Stimulated activated CD8-positive, alpha-beta memory T cell treated with anti-CD3 and anti-CD28 coated beads, Interleukin-4, amount 100 ng/mL, for 4 hours (primary cell): Measurements from ENCODE around the gene NTM.
"Not testable (repeated sequence)": the region's sequence is repeated elsewhere in the genome, so short reads cannot be mapped to it uniquely, and the experiment has no call there.

Experiments
- DNase-seq, 2 donors: peaks; one replicate each; pipeline ENCODE4 v3.0.0-alpha.2; 2020; ENCODE audit warnings: low read depth in 2 of 2, low spot score in 1 of 2

The NTM gene

DNA sequence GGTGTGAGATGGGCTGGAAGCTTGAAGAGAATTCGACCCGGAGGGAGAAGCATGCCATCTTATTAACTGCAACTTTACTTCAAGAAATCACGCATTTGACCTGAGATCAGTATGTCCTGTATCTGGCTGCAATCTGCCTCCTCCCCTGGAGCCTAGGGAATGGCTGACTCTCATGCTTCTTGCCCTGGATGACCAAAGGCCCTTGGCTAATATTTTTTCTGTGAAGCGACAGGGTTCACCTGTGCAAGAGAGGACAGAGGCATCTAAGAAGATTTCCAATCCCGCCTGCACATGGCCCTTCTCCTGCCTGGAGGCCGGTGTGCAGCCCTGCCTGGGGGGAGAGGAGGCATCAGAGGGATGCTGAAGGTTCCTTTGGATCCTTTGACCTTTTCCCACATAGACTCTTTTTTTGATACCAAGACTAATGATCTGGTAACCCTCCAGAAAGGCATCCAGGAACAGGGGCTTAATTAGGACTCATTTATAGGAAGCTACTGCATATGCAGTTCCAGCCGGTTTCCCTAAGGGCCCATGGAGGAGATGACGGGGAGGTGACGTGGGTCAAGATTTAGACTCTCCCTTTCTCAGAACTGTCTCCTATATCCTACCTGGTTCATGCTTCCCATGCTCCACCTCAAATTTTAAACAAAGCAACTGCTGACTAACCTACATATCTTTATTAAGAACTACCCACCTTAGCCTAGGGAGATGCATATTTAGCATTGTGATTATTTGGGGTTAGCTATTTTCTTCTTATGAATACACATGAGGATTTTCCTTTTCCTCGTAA, 50.8 kb downstream of the NTM start:
- no peak for DNase-seq

GRCh38 chr11:131422029-131422428, 51.6 kb downstream of the NTM start:
- no peak for DNase-seq

DNA sequence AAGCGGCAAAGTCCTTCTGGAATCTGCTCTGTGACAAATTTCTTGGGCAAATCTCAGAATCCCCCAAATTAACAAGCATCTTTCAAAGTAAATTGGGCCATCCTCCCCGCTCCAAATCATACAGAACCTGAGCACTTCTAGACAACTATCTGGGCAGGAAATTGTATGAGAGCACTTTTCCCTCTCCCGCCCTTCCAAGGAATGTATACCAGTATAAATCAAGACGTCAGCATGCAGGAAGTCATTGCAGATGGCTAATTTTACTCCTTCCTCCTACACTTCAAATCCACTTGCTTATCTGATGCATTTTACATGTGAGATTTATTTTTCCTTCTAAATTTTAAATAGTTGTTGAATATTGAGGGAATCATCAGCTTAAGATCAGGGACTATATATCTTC, 52.1 kb downstream of the NTM start:
- DNase-seq: no peak

GRCh38 chr11:131423688-131424087, 53.3 kb downstream of the NTM start:
- no peak for DNase-seq

- DNase-seq: not testable (repeated sequence)
Measured at GRCh38 chr11:131424257-131424876, 54.0 kb downstream of the NTM start.

- DNase-seq: no peak
Measured at GRCh38 chr11:131425285-131425684, 54.9 kb downstream of the NTM start.

GRCh38 chr11:131428853-131429252, 58.4 kb downstream of the NTM start:
- no peak for DNase-seq

GRCh38 chr11:131430473-131431208, 60.2 kb downstream of the NTM start:
- no peak for DNase-seq

DNA sequence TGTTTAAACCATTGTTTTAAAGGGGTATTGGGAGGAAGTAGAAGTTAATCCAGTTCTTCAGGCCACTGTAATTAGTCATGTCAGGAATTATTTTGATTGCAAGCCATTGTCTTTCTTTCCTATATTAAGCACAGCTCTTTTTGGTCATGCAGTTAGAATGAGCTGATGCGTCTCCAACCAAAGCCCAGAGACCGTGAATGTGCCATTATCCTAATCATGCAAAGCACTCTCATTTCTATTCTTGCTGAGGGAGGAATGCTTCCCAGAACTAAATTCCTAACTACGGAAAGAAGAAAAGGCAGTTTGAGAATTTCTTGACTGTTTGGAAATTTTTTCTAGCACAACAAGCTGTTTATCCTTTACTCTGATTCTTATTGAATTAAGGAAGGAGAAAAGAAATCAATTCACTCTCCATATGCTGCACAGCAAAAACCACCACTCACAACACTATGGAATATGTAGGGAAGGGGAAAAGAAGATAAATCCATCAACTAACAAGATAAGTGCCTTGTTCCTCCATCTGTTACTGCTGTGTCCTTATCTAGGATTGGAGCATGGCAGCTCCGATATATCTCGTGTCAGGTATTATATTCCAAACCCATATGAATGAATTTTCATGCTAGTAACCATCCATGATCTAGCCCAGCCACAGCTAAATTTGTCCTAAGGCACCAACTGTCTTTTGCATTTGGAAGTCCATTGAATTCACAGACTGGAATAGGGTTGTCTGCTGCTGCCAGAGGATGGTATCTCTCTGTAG, 70.8 kb downstream of the NTM start:
- DNase-seq: no peak

DNA sequence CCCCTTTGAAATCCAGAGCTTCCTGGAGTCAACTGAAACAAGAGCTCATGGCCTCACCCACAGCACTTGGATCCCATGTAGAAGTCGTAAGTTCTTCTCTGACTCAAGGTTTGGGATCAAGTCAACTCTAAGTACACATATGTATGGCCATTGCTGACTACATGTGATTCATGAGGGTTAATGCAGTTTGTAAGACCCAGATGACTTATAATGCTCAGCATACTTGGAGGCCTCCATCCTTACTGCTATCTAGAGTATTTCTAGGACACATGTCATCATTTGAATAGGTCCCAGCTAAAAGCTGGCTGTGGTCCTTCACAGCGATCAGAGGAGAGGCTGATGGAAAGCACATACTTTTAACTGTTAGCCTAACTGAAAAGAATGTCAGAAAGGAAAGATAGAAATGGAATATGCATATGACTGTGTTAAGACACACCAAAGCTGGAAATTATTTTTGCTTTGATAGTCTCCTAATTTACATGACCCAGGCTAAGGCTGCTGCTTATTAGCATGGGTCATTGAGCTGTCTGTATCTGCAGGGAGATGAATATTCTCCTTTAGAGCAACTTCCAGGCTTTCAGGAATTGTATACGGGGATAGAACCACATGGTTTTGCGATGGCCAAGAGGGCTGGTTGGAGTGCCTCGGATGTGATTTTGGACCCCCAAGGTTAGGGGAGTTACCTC, 76.3 kb downstream of the NTM start:
- no peak for DNase-seq

- no peak for DNase-seq
Measured at GRCh38 chr11:131447277-131447815, 76.9 kb downstream of the NTM start.

DNA sequence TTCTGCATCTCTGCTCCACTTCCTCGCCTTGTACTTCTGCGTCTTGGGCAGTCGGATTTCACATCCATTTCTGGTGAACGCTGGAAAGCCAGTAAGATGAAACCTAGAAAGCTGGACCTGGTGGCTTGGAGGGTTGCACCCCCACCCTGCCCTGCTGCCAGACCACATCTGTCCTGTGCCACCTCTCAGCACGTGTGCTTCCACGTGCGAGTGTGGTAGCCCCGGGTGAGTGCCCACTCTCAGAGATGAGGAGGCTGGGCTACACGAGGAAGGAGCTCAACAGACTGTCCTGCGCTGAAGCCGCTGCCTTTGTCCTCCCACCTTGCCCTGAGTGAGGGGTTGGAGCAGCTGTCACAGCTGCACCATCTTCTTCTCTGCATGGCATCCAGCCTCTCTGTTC, 77.5 kb downstream of the NTM start:
- no peak for DNase-seq

- no peak for DNase-seq
Measured at GRCh38 chr11:131449036-131450019, 78.9 kb downstream of the NTM start.

- no peak for DNase-seq
Measured at GRCh38 chr11:131454490-131454889, 84.1 kb downstream of the NTM start.

DNA sequence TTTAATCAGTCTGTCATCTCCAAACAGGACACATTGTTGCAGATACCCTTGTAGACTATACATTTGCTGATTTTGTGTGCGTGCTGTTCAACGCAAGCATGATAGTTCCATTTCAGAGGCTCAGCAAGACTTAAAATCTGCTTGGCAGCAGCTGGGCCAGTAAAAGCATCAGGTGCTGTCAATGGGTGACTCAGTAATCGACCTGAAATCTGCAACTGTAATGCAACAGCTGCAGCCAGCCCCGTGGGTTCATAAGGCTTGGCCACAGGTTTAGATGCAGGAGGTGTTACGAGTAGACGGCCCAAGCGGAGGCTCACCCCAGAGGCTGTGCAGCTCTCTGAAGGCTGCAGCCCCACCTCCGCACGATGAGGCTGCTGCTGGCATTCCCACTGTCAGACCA, 84.6 kb downstream of the NTM start:
- no peak for DNase-seq

GRCh38 chr11:131455843-131456704, 85.7 kb downstream of the NTM start:
- DNase-seq: no peak

DNA sequence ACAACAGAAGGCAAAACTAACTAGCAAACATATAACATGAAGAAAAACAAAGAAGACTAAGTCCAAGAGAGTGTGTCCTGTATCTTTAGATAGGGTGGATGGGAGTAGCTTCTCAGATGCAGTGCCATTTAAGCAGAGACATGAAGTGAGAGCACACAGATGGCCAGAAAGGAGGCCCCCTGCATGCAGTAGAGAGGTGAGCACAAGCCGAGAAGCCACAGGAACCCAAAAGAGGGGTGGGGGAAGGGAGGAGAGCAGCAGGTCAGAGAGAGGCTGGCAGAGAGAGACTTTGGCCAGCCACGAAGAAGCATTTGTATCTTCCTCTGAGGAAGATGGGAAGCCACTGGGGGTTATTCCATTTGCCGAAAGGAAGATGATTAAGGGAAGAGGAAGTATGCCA, 86.7 kb downstream of the NTM start:
- no peak for DNase-seq

GRCh38 chr11:131458421-131458820, 88.0 kb downstream of the NTM start:
- DNase-seq: no peak
